GM23338 (cell line): ENCODE data around the gene KLLN. TPM values are rescaled to one million over a fixed set of nuclear protein-coding genes. Genes with fewer than 3 reads are reported as not detected.

Experiments used
- ATAC-seq: fragments of 200-7000 bp; cut with Tn5 transposase; 3 replicates; pipeline ENCODE4 v1.9.1; 2020
- DNase-seq: peaks from one replicate; pipeline ENCODE4 v3.0.0-alpha.2; 2015; ENCODE audit warnings: low spot score
- H2AFZ ChIP-seq: fragments of 200-600 bp; sonication (generic); 2 replicates; pipeline ENCODE4 v1.8.0; 2016; ENCODE audit warnings: antibody characterized with exemption, mild to moderate bottlenecking, moderate library complexity
- H3F3A ChIP-seq: fragments of 200-600 bp; sonication (generic); replicated peaks from 2 replicates; pipeline ENCODE4 v1.8.0; 2017; ENCODE audit warnings: antibody characterized with exemption, mixed run types, low read depth
- H3K27ac ChIP-seq: fragments of 200-600 bp; sonication (generic); 2 replicates; pipeline ENCODE4 v1.6.1; 2016; ENCODE audit warnings: low read depth
- H3K27me3 ChIP-seq: fragments of 200-600 bp; sonication (generic); 2 replicates; pipeline ENCODE4 v1.8.0; 2016; ENCODE audit warnings: mild to moderate bottlenecking, mixed run types, moderate library complexity; ENCODE audit not compliant: insufficient read depth
- H3K36me3 ChIP-seq: fragments of 200-600 bp; sonication (generic); 2 replicates; pipeline ENCODE4 v1.8.0; 2016; ENCODE audit warnings: mild to moderate bottlenecking; ENCODE audit not compliant: insufficient read depth
- H3K4me1 ChIP-seq: fragments of 200-600 bp; sonication (generic); 2 replicates; pipeline ENCODE4 v1.8.0; 2016; ENCODE audit warnings: mild to moderate bottlenecking, moderate library complexity; ENCODE audit not compliant: insufficient read depth
- H3K4me2 ChIP-seq: fragments of 200-600 bp; sonication (generic); 2 replicates; pipeline ENCODE4 v1.7.1; 2017; ENCODE audit warnings: mixed run types
- H3K4me3 ChIP-seq: fragments of 200-600 bp; sonication (generic); 2 replicates; pipeline ENCODE4 v1.6.1; 2016; ENCODE audit warnings: mixed run types
- H3K79me2 ChIP-seq: fragments of 200-600 bp; sonication (generic); replicated peaks from 2 replicates; pipeline ENCODE4 v1.8.0; 2017; ENCODE audit warnings: mild to moderate bottlenecking; ENCODE audit not compliant: insufficient read depth
- H3K9me2 ChIP-seq: fragments of 200-600 bp; sonication (generic); 2 replicates; pipeline ENCODE4 v1.8.0; 2017; ENCODE audit not compliant: insufficient read depth
- H4K20me1 ChIP-seq: fragments of 200-600 bp; sonication (generic); replicated peaks from 2 replicates; pipeline ENCODE4 v1.8.0; 2017; ENCODE audit warnings: mild to moderate bottlenecking; ENCODE audit not compliant: insufficient read depth
- H3K27ac Mint-ChIP-seq: 2 replicates; pipeline ENCODE4 v1.8.0; 2020; ENCODE audit warnings: inconsistent platforms, mild to moderate bottlenecking, moderate library complexity, mixed read lengths
- H3K27me3 Mint-ChIP-seq: 3 replicates; pipeline ENCODE4 v1.8.0; 2022; ENCODE audit warnings: low read depth, mild to moderate bottlenecking, moderate library complexity, mixed read lengths, inconsistent platforms; ENCODE audit not compliant: insufficient read depth, poor library complexity
- H3K36me3 Mint-ChIP-seq: 3 replicates; pipeline ENCODE4 v1.8.0; 2021; ENCODE audit warnings: low read depth, mild to moderate bottlenecking, inconsistent platforms, moderate library complexity, mixed read lengths
- H3K4me1 Mint-ChIP-seq: 3 replicates; pipeline ENCODE4 v1.8.0; 2020; ENCODE audit warnings: mild to moderate bottlenecking, inconsistent platforms, mixed read lengths
- H3K4me3 Mint-ChIP-seq: 3 replicates; pipeline ENCODE4 v1.8.0; 2021; ENCODE audit warnings: moderate library complexity, mild to moderate bottlenecking, inconsistent platforms, mixed read lengths
- H3K9me3 Mint-ChIP-seq: 3 replicates; pipeline ENCODE4 v1.8.0; 2020; ENCODE audit warnings: moderate library complexity, mild to moderate bottlenecking, inconsistent platforms, mixed read lengths
- CREB1 ChIP-seq: fragments of 250-450 bp; sonication (Bioruptor Pico); IDR thresholded peaks from 2 replicates; pipeline ENCODE4 v1.5.0; 2020; ENCODE audit warnings: low read depth, mild to moderate bottlenecking, moderate library complexity
- ETS1 ChIP-seq: IDR thresholded peaks from 2 replicates; pipeline ENCODE4 v1.6.1; 2016; ENCODE audit warnings: antibody characterized with exemption
- JUNB ChIP-seq: IDR thresholded peaks from one replicate; pipeline ENCODE4 v1.6.1; 2016; ENCODE audit warnings: antibody characterized with exemption; ENCODE audit not compliant: unreplicated experiment
- REST ChIP-seq: IDR thresholded peaks from one replicate; pipeline ENCODE4 v1.6.1; 2018; ENCODE audit warnings: antibody characterized with exemption; ENCODE audit not compliant: unreplicated experiment
- ZNF114 ChIP-seq: fragments of 250-450 bp; sonication (Bioruptor Pico); IDR thresholded peaks from 2 replicates; pipeline ENCODE4 v1.5.0; 2020; ENCODE audit warnings: mild to moderate bottlenecking, moderate library complexity
- ZNF462 ChIP-seq: fragments of 250-450 bp; sonication (Bioruptor Pico); IDR thresholded peaks from 2 replicates; pipeline ENCODE4 v1.5.0; 2020; ENCODE audit warnings: mild to moderate bottlenecking, moderate library complexity
- polyA plus RNA-seq: library from polyadenylated mRNA; unstranded; fragments of >200 nt; fragmentation: Nextera tagmentation; extraction: Ambion mirVana; gene quantifications from 2 replicates; pipeline ENCODE4 v1.2.1, GENCODE V29; 2016
- total RNA-seq: library from RNA; depleted of rRNA; stranded (reverse); fragments of >200 nt; shearing (Covaris generic); gene quantifications from 2 replicates; pipeline ENCODE4 v1.2.3, GENCODE V29; 2014

The KLLN gene
- total and polyA plus RNA-seq, 2 experiments from 2014 or later = 0.24 to 0.29 TPM

GRCh38 chr10:87838650-87839049, 24.7 kb downstream of the KLLN start (continued):
- no peak for TF ChIP-seq ZNF462
- no peak for TF ChIP-seq ETS1
- no peak for TF ChIP-seq JUNB
- TF ChIP-seq ZNF114 = no peak

GRCh38 chr10:87837445-87837844, 25.9 kb downstream of the KLLN start:
- H3K4me3 Mint-ChIP-seq = no peak overlapping the region
- H3K27ac Mint-ChIP-seq = no peak overlapping the region
- H3K79me2 ChIP-seq = no peaks in the 10 kb centered on the region
- H4K20me1 ChIP-seq = no peaks in the 10 kb centered on the region
- no peak overlapping the region for H3K4me2 ChIP-seq
- no peak for ATAC-seq
- H3K36me3 ChIP-seq = no peaks in the 10 kb centered on the region
- H3K36me3 Mint-ChIP-seq = no peaks in the 10 kb centered on the region
- H3K4me1 ChIP-seq = no peaks in the 10 kb centered on the region
- no peak overlapping the region for H3K4me3 ChIP-seq
- H3K9me3 Mint-ChIP-seq = no peaks in the 10 kb centered on the region
- DNase-seq = no peak
- no peaks in the 10 kb centered on the region for H3K27me3 Mint-ChIP-seq
- no peaks in the 10 kb centered on the region for H3K27me3 ChIP-seq
- no peaks in the 10 kb centered on the region for H3F3A ChIP-seq
- no peak overlapping the region for H3K27ac ChIP-seq
- peaks cover 3% of the 10 kb centered on the region; the same call in 1 of the 3 replicates for H3K4me1 Mint-ChIP-seq
- H2AFZ ChIP-seq = no peak overlapping the region
- no peak for TF ChIP-seq CREB1
- TF ChIP-seq ETS1 = no peak
- TF ChIP-seq REST = no peak
- no peak for TF ChIP-seq JUNB
- no peaks in the 10 kb centered on the region for H3K9me2 ChIP-seq
